H9 (cell line): ENCODE data around the gene PCDHB12. TPM values are rescaled to one million over a fixed set of nuclear protein-coding genes. Genes with fewer than 3 reads are reported as not detected.
"Not testable (repeated sequence)": the region's sequence is repeated elsewhere in the genome, so short reads cannot be mapped to it uniquely, and the experiment has no call there.

ENCODE experiments used
- DNase-seq: peaks from one replicate; pipeline ENCODE4 v3.0.0-alpha.2; 2017
- H2AFZ ChIP-seq: one replicate; pipeline ENCODE4 v1.6.1; 2013; ENCODE audit warnings: mild to moderate bottlenecking, low read length, control low read depth, moderate library complexity
- H2AK5ac ChIP-seq: 2 replicates; pipeline ENCODE4 v1.6.1; 2013; ENCODE audit warnings: low read length, control low read depth, mixed read lengths; ENCODE audit not compliant: insufficient read length
- H2BK120ac ChIP-seq: one replicate; pipeline ENCODE4 v1.6.1; 2013; ENCODE audit warnings: low read depth, mild to moderate bottlenecking, low read length, control low read depth, inconsistent platforms; ENCODE audit not compliant: poor library complexity, severe bottlenecking
- H2BK12ac ChIP-seq: 2 replicates; pipeline ENCODE4 v1.6.1; 2013; ENCODE audit warnings: low read length, control low read depth, mixed read lengths, low read depth; ENCODE audit not compliant: insufficient read length
- H2BK15ac ChIP-seq: 2 replicates; pipeline ENCODE4 v1.6.1; 2013; ENCODE audit warnings: low read depth, low read length, control low read depth
- H2BK20ac ChIP-seq: one replicate; pipeline ENCODE4 v1.6.1; 2013; ENCODE audit warnings: low read depth, mild to moderate bottlenecking, low read length, control low read depth, inconsistent platforms; ENCODE audit not compliant: poor library complexity, severe bottlenecking
- H2BK5ac ChIP-seq: 2 replicates; pipeline ENCODE4 v1.6.1; 2013; ENCODE audit warnings: low read length, control low read depth, mixed read lengths; ENCODE audit not compliant: insufficient read length
- H3K14ac ChIP-seq: 2 replicates; pipeline ENCODE4 v1.6.1; 2013; ENCODE audit warnings: low read length, control low read depth; ENCODE audit not compliant: insufficient read depth
- H3K18ac ChIP-seq: 2 replicates; pipeline ENCODE4 v1.6.1; 2013; ENCODE audit warnings: low read depth, mild to moderate bottlenecking, mixed read lengths, low read length, control low read depth; ENCODE audit not compliant: insufficient read length
- H3K23ac ChIP-seq: 2 replicates; pipeline ENCODE4 v1.6.1; 2013; ENCODE audit warnings: low read length, control low read depth, mixed read lengths, low read depth; ENCODE audit not compliant: insufficient read length
- H3K23me2 ChIP-seq: 2 replicates; pipeline ENCODE4 v1.6.1; 2013; ENCODE audit warnings: low read depth, mild to moderate bottlenecking, mixed read lengths, low read length, control low read depth; ENCODE audit not compliant: insufficient read length, poor library complexity, severe bottlenecking
- H3K27ac ChIP-seq: 2 replicates; pipeline ENCODE4 v1.5.1; 2013; ENCODE audit warnings: low read length, control low read depth, mixed read lengths, low read depth; ENCODE audit not compliant: insufficient read length
- H3K27me3 ChIP-seq: 2 replicates; pipeline ENCODE4 v1.6.1; 2013; ENCODE audit warnings: low read length, control low read depth, inconsistent platforms; ENCODE audit not compliant: insufficient read depth
- H3K4ac ChIP-seq: 2 replicates; pipeline ENCODE4 v1.6.1; 2013; ENCODE audit warnings: low read depth, mild to moderate bottlenecking, control low read depth, inconsistent platforms, low read length, moderate library complexity
- H3K4me1 ChIP-seq: 2 replicates; pipeline ENCODE4 v1.6.1; 2013; ENCODE audit warnings: low read length, control low read depth, inconsistent platforms; ENCODE audit not compliant: insufficient read depth
- H3K4me2 ChIP-seq: 2 replicates; pipeline ENCODE4 v1.6.1; 2013; ENCODE audit warnings: low read length, control low read depth, mixed read lengths; ENCODE audit not compliant: insufficient read length, insufficient read depth
- H3K56ac ChIP-seq: 2 replicates; pipeline ENCODE4 v1.6.1; 2013; ENCODE audit warnings: low read depth, mild to moderate bottlenecking, mixed read lengths, low read length, control low read depth; ENCODE audit not compliant: insufficient read length
- H3K79me1 ChIP-seq: 2 replicates; pipeline ENCODE4 v1.6.1; 2013; ENCODE audit warnings: low read depth, mild to moderate bottlenecking, moderate library complexity, low read length, control low read depth, inconsistent platforms; ENCODE audit not compliant: insufficient read depth, poor library complexity, severe bottlenecking
- H3K79me2 ChIP-seq: 2 replicates; pipeline ENCODE4 v1.6.1; 2013; ENCODE audit warnings: low read length, control low read depth, inconsistent platforms; ENCODE audit not compliant: insufficient read depth
- H3K9ac ChIP-seq: 2 replicates; pipeline ENCODE4 v1.6.1; 2013; ENCODE audit warnings: low read length, control low read depth, mixed read lengths; ENCODE audit not compliant: insufficient read length; ENCODE audit errors: extremely low read depth
- H3K9me3 ChIP-seq: one replicate; pipeline ENCODE4 v1.6.1; 2013; ENCODE audit warnings: low read depth, low read length, inconsistent platforms; ENCODE audit not compliant: control insufficient read depth
- H3T11ph ChIP-seq: one replicate; pipeline ENCODE4 v1.6.1; 2013; ENCODE audit warnings: mild to moderate bottlenecking, low read length, control low read depth, inconsistent platforms
- H4K20me1 ChIP-seq: one replicate; pipeline ENCODE4 v1.6.1; 2013; ENCODE audit not compliant: control insufficient read depth, insufficient read length, insufficient read depth
- H4K5ac ChIP-seq: 2 replicates; pipeline ENCODE4 v1.6.1; 2013; ENCODE audit warnings: low read depth, mild to moderate bottlenecking, mixed read lengths, low read length, control low read depth; ENCODE audit not compliant: insufficient read length
- H4K8ac ChIP-seq: replicated peaks from 2 replicates; pipeline ENCODE4 v1.6.1; 2013; ENCODE audit warnings: low read length, control low read depth, mixed read lengths, low read depth; ENCODE audit not compliant: insufficient read length
- H4K91ac ChIP-seq: 2 replicates; pipeline ENCODE4 v1.6.1; 2013; ENCODE audit warnings: low read depth, mild to moderate bottlenecking, moderate library complexity, mixed read lengths, low read length, control low read depth; ENCODE audit not compliant: insufficient read length
- H3K27ac Mint-ChIP-seq, 3 experiments: 2 replicates in 2 of 3; 3 replicates in 1 of 3; pipeline ENCODE4 v1.8.0; 2020 to 2021; ENCODE audit warnings: mixed read lengths in 3 of 3, mild to moderate bottlenecking in 1 of 3, moderate library complexity in 1 of 3
- H3K27me3 Mint-ChIP-seq: 2 replicates; pipeline ENCODE4 v1.8.0; 2021; ENCODE audit warnings: low read depth, mild to moderate bottlenecking, moderate library complexity, mixed read lengths
- H3K36me3 Mint-ChIP-seq, 3 experiments: 2 replicates in 2 of 3; 3 replicates in 1 of 3; pipeline ENCODE4 v1.8.0; 2020 to 2021; ENCODE audit warnings: low read depth in 3 of 3, mixed read lengths in 3 of 3; ENCODE audit not compliant: insufficient read depth in 1 of 3
- H3K4me1 Mint-ChIP-seq, 2 experiments: 2 replicates each; pipeline ENCODE4 v1.8.0; 2020; ENCODE audit warnings: mixed read lengths in 2 of 2
- H3K4me3 Mint-ChIP-seq, 2 experiments: 2 replicates in 1 of 2; 3 replicates in 1 of 2; pipeline ENCODE4 v1.8.0; 2020 to 2021; ENCODE audit warnings: mild to moderate bottlenecking in 2 of 2, mixed read lengths in 2 of 2, moderate library complexity in 1 of 2
- H3K9me3 Mint-ChIP-seq, 2 experiments: 2 replicates in 1 of 2; 3 replicates in 1 of 2; pipeline ENCODE4 v1.8.0; 2020; ENCODE audit warnings: mild to moderate bottlenecking in 2 of 2, mixed read lengths in 2 of 2, moderate library complexity in 1 of 2
- WGBS: extraction: QIAGEN DNeasy Blood & Tissue Kit; methylation state at CpG from one replicate; pipeline ENCODE4 v1.1.7; 2013; ENCODE audit warnings: missing lambda C conversion rate, low lambda C conversion rate, mixed read lengths; ENCODE audit not compliant: insufficient read length; ENCODE audit errors: extremely low coverage; 5-methylcytosine and 5-hydroxymethylcytosine counted together
- total RNA-seq: library from RNA; stranded (reverse); gene quantifications from 2 replicates; pipeline ENCODE4 v1.2.1, GENCODE V29; 2021

Gene PCDHB12
- total RNA-seq, 1 experiment from 2014 or later, result 3.1 TPM

DNA sequence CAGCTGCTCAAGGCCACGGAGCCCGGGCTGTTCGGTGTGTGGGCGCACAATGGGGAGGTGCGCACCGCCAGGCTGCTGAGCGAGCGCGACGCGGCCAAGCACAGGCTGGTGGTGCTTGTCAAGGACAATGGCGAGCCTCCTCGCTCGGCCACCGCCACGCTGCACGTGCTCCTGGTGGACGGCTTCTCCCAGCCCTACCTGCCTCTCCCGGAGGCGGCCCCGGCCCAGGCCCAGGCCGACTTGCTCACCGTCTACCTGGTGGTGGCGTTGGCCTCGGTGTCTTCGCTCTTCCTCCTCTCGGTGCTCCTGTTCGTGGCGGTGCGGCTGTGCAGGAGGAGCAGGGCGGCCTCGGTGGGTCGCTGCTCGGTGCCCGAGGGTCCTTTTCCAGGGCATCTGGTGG lies 19.4 kb upstream of the PCDHB12 start:
- H3K27me3 Mint-ChIP-seq, H3K9me3 ChIP-seq, H3K4ac ChIP-seq, H3K9ac ChIP-seq, H3K56ac ChIP-seq, H4K91ac ChIP-seq, H3K27ac Mint-ChIP-seq, H3K18ac ChIP-seq, DNase-seq, H3K23ac ChIP-seq, H4K8ac ChIP-seq, H3K4me1 Mint-ChIP-seq, H3K4me2 ChIP-seq, H4K20me1 ChIP-seq, H2AFZ ChIP-seq, H2AK5ac ChIP-seq, H3K27me3 ChIP-seq, H3T11ph ChIP-seq, H3K4me3 Mint-ChIP-seq, H4K5ac ChIP-seq, H2BK15ac ChIP-seq, H3K4me1 ChIP-seq, H3K79me1 ChIP-seq, H2BK120ac ChIP-seq, H3K23me2 ChIP-seq, H2BK20ac ChIP-seq, H2BK5ac ChIP-seq, H2BK12ac ChIP-seq, H3K79me2 ChIP-seq, H3K14ac ChIP-seq, H3K27ac ChIP-seq: not testable (repeated sequence)
- Mint-ChIP-seq H3K36me3 (peaks cover 11 to 28% (median 13%) of the 10 kb centered on the region in 3 experiments), H3K9me3 (peaks cover 26 to 27% of the 10 kb centered on the region in 2 experiments)
- no CpG with 5 or more reads among the region's 35 CpGs for WGBS
